Stromal cell of bone marrow (primary cell): ENCODE results near the gene CHST11.
A peak's percentile ranks its signal among the peaks of the same experiment; 100 is the strongest.
"Not testable (repeated sequence)": the region's sequence is repeated elsewhere in the genome, so short reads cannot be mapped to it uniquely, and the experiment has no call there.

Source experiments
- DNase-seq: peaks from one replicate; pipeline ENCODE4 v3.0.0-alpha.2; 2012; ENCODE audit warnings: low read depth

The CHST11 gene

GRCh38 chr12:104604070-104604994 is 147.6 kb downstream of the CHST11 start:
- peak; percentile 91 for DNase-seq

GRCh38 chr12:104604995-104605675 is 148.4 kb downstream of the CHST11 start:
- no peak for DNase-seq

DNA sequence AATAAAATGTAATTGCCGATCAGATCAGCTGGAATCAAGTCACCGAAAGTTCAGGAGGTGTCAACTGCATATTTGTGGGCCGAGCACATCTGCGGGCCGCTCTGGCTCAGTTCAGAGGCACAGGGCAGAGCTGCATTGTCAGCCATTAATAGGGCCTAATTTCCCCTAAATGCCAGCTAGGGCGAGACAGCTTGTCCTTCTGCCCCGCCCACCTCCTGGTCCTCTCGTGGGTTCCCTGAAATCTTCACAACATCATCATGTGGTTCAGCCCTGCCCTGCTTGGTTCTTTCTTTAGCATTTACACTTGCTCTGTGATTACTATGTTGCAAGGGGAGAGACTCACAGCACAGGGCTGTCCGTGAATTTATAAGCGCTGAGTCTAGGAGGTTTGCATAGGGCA is 148.9 kb downstream of the CHST11 start:
- peak; percentile 46 for DNase-seq

DNA sequence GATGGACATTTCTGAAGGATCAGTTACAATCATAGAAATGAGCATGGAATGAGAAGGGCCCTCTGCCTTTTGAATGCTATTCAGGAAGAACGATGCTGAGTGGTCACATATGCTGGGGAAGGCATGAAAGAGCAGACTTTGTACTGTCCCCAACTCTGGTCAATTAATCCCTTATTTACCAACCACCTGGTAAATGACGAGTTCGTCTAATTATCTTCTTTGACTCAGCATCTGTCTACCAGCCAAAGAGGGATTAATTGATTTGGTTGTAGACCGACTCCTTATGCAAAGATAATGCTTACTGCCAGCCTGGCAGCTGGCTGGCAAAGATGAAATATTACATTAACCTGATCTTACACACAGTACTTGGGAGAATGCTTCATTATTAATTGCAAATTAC is 152.2 kb downstream of the CHST11 start:
- DNase-seq, result no peak

GRCh38 chr12:104609445-104609844 is 152.7 kb downstream of the CHST11 start:
- no peak for DNase-seq

GRCh38 chr12:104610513-104611235 is 153.9 kb downstream of the CHST11 start:
- DNase-seq, result no peak

- DNase-seq, result no peak
These were observed 154.9 kb downstream of the CHST11 start for GRCh38 chr12:104611671-104612070.

DNA sequence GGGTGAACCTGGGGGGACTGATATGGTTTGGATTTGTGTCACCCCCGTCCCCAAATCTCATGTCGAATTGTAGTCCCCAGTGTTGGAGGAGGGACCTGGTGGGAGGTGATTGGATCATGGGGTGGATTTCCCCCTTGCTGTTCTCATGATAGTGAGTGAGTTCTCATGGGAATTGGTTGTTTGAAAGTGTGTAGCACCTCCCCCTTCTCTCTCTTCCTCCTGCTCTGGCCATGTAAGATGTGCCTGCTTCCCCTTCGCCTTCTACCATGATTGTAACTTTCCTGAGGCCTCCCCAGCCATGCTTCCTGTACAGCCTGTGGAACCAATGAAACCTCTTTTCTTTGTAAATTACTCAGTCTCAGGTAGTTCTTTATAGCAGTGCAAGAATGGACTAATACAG is 156.6 kb downstream of the CHST11 start:
- DNase-seq, result not testable (repeated sequence)

DNA sequence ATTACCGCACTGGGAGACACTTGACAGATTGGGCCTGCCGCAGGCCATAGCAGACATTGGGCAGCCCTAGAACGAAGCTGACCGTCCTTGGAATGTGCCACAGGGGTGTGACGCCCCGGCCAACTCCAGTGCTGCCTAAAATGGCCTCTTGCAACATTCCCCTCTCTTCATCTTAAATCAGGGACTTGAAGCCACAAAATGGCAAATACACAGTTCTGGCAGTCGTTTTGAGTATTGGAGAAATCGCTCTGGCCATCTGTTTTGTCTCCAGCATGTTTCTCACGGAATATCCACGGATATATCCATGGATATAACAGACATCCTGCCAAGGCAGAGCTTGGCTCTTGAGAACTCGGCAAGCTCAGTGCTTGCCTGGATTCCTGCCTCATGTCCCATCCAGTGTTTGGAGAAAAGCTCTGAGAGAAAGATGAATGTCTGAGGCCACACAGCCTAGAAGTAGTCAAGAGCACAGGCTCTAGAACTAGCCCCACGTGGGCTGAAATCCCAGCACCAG is 158.4 kb downstream of the CHST11 start:
- DNase-seq, result no peak

DNA sequence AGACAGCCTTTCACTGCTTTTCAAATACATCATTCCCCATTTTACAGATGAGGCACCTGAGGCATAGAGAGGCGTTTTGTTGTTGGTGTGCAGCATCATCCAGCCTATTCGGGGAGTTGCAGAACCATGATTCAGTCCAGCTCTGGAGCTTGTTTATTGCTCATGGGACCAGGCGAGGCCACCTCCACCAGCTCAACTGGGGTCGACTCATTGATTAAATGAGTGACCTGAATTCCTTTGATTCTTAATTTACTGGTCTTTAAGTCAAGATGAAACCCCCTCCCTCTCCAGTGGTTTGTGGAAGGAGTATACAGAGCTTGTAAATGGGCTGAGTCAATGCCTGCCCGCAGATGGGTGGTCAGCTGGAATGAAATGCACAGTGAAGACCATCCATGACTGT is 161.9 kb downstream of the CHST11 start:
- DNase-seq, result no peak

GRCh38 chr12:104619305-104619704 is 162.6 kb downstream of the CHST11 start:
- DNase-seq, result no peak

DNA sequence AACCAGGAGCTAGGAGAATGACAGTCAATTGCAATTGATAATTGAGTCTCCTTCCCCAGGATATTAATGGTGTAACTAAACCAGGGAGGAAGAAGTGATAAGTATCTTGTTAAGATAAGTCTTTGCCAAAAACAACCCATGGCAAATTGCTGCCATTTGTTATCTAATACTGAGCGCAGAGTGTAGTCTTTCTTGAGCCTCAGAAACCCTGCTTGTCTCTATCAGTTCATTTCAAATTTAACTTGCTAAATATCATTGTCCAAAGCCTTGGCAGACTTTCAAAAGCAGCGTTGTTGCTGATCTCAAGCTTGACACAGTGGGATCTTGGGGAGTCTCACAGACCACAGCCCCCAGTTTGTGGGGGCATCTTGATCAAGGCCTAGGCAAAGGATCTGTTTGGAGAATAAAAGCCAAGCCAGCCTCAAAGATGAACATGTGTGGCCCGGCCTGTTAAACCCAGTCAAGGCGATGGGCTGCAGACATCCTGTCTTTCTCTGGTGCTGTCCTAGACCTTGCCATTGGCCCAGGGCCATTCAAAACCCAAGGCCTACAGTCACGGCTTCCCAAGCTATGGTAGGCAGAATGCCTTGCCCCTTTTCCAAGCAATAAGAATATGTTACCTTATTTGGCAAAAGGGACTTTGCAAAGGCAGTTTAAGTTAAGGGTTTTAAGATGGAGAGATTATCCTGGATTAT is 164.2 kb downstream of the CHST11 start:
- no peak for DNase-seq

DNA sequence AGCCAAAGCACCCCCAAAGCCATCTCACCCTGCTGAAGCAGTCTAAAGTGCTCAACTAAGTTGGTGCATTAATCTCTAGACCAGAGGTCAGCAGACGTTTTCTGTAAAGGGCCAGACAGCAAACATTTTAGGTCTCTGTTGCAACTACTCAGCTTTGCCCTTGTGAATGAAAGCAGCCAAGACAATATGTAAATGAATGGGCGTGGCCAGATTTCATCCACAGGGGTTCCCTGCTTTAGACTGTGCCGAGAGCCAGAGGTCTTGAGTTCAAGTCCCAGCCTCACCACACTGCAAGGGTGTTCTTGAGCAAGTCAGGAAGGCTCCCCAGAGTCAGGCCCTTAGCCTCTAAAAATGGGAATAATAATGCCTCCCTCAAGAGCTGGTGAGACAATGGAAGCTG is 166.2 kb downstream of the CHST11 start:
- DNase-seq, result no peak

DNA sequence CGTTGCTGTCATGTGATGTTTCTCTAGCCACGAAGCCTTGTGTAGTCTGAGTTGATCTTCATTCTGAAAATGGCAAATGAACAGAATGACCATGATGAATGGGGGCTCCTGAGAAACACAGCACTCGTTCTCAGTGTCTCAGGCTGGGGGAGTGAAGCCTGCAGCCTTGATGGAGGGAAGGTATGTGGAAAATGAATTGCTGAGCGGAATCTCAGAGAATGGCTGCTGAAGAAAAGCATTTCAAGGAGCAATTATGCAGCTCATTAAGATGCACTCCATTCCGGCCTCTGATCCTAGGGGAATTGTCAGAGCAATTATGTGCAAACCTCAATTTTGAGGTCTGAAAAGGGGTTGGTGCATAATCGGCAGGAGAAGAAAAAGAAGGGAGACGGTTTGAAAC is 167.1 kb downstream of the CHST11 start:
- no peak for DNase-seq

DNA sequence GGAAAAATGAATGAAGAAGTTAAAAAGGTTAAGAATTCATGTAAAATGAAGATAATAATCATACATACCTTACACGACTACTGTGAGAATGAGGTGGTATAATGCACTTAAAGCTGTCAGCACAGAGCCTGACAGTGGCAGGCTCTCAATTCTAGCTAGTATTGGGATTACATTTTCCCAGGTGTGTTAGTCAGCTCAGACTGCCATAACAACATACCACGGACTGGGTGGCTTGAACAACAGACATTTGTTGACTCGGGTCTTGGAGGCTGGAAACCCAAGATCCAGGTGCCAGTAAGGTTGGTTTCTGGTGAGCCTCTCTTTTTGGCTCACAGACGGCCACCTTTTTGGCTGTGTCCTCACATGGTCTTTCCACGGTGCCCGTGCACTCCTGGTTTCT is 167.8 kb downstream of the CHST11 start:
- no peak for DNase-seq

DNA sequence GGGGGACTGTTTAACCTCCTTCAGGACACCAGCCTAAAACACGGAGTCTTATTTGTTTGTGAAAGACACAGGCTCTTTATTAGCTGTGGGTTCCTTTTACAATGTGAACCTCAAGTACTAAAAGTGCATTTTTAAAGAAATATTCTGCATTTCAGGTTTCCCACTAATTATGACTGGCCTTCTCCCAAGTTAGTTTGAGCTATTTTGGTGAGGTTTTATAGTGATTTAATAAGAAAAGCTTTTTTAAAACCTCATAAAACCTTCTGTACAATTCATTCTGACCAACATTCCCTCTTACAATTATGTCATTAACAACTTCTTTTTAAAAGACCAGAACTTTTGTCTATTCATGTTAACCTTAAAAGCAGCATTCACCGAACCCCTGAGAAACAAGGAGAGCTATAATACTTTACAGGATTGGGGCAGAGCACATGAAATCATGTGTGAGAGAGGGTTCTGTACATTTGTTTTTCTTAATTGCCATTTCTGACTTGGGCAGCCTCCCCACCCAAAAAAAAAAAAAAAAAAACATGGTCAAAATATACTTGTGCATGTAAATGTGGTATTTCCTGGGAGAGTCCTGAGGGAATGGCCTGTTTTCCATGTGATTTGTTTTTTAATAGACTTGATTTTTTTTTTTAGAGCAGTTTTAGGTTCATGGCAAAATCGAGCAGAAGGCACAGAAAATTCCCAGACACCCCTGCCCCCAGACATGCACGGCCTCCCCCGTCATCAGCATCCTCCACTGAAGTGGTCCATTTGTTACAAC is 169.5 kb downstream of the CHST11 start:
- DNase-seq, result no peak

DNA sequence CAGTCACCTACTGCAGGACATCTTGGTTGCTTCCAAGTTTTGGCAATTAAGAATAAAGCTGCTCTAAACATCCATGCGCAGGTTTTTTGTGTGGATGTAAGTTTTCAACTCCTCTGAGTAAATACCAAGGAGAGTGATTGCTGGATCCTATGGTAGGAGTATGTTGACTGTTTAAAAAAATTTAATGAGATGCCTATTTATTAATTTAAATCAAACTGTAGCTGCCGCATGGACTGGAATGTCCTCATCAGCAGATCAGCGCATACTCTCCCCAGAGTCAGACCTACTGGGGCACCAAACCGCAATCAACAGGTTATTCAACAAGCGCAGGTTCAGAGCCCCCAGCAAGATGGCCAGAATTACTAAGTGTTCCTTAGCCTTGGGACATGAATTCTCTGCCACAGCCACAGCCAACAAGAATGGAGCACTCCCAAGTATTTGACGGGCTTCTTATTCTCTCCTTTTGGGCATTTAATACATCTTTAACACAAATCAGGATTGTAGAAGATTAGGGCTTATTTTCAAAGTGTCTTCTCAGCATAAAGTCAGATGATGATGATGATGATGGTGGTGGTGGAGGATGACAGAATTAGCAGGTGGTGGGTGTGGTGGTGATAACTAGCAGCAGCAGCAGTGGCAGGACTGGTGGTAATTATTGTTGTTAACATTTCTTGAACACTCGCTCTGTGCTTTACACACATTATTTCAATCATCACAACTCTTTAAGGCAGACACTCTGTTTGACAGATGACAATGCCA is 170.7 kb downstream of the CHST11 start:
- no peak for DNase-seq

DNA sequence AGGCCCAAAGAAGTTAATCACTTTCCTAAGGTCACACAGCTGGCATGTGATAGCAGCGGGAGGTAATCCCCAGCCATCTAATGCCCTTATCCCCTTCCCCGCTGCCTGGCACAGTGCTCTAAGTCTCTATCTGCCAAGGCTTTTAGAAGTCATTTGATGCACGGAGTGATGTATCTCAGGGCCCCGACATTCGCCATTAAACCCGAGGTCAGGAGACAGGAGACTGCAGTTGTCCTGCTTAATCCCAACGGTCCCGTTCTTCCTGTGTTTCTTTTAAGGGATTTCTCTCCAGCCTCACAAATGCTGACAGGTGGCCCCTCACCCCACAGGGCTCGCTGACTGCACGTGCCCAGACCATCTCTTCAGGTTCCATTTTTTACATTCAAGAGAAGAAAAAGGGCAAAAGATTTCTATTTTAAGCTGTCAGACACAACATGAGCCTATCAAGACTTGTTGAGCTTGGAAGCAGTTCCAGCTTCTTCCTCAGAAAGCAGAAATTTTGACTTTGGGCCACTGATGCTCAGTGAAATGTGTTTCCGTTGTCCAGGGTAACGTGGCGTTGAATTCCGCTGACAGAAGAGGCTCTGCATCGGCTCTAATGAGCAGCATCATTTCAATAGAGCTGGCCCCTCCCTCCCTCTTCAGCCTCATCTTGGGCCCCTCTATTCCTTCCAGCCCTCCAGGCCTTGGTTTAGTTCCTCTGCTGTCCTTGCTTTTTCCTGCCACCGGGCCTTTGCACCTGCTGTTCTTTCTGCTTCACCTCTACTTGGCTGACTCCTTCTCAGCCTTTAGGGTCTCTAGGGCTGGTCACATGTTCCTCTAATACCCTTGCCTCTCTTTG is 171.5 kb downstream of the CHST11 start:
- no peak for DNase-seq

GRCh38 chr12:104628831-104629135 is 172.0 kb downstream of the CHST11 start:
- no peak for DNase-seq

DNA sequence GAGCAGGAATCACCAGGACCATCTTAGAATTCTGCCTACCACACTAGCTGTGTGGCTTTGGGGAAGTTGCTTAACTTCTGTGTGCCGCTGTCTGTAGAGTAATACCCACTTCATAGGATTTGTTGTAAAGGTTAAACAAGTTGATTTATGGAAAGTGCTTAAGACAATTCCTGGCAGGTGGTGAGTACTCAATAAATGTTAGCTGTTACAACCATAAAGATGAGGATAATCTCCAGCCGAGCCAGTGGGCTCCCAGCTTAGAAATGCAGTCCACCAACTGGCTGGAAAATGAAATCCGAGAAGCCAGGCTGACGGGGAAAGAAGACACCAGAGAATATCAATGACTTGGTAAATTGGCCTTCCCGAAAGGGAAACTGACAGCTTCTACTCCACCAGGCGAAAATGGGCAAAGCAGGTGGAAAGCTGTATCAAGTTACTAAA is 173.5 kb downstream of the CHST11 start:
- DNase-seq, result no peak
